B cell (primary cell): Measurements from ENCODE around the gene KCNJ4.

Experiments
- CTCF ChIP-seq: fragments of 200-600 bp; IDR thresholded peaks from one replicate; pipeline ENCODE4 v1.8.0; 2022; ENCODE audit warnings: antibody characterized with exemption, mild to moderate bottlenecking
- EZH2 ChIP-seq: IDR thresholded peaks from 2 replicates; pipeline ENCODE4 v1.6.1; 2012; ENCODE audit warnings: borderline replicate concordance, low read depth, mild to moderate bottlenecking, moderate library complexity, low read length; ENCODE audit not compliant: insufficient read depth, poor library complexity, severe bottlenecking

GRCh38 chr22:38446018-38446601 is 8.9 kb downstream of the KCNJ4 start:
- TF ChIP-seq CTCF, result no peak
- TF ChIP-seq EZH2, result no peak
